SW 1271 (cell line): ENCODE measurements around the gene XKR7.
"Not testable (repeated sequence)": the region's sequence is repeated elsewhere in the genome, so short reads cannot be mapped to it uniquely, and the experiment has no call there.

ENCODE experiments used
- DNase-seq, 2 experiments: peaks; one replicate each; lab custom pipeline; 2025; lab: John Stamatoyannopoulos, UW

Gene XKR7

DNA sequence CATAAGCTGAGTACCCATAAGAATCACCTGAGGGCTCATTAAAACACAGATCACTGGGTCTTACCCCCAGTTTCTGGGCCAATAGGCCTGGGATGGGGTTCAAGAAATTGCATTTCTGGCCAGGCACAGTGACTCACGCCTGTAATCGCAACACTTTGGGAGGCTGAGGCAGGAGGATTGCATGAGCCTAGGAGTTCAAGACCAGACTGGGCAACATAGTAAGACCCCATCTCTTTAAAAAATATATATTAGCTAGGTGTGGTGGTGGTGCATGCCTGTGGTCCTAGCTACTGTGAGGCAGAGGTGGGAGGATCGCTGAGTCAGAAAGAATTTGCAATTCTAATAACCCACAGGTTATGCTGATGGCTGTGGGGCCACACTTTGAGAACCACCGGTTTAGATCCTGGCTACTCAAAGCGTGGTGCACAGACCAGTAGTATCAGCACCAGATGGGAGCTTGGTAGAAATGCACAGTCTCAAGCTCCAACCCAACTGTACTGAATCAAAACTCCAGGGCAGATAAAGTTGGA lies 44.3 kb downstream of the XKR7 start:
- DNase-seq: no peak

DNA sequence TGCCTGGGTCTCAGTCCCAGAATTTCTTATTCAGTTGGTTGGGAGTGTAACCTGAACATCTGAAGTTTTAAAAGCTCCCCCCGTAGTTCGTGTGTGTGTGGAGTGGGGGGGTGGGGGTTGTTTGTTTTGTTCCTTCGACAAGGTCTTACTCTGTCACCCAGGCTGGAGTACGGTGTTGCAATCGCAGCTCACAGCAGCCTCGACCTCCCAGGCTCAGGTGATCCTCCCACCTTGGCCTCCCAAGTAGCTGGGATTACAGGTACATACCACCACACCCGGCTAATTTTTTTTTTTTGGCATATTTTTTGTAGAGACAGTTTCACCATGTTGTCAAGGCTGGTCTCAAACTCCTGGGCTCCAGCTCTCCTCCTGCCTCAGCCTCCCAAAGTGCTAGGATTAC lies 45.4 kb downstream of the XKR7 start:
- no peak for DNase-seq

DNA sequence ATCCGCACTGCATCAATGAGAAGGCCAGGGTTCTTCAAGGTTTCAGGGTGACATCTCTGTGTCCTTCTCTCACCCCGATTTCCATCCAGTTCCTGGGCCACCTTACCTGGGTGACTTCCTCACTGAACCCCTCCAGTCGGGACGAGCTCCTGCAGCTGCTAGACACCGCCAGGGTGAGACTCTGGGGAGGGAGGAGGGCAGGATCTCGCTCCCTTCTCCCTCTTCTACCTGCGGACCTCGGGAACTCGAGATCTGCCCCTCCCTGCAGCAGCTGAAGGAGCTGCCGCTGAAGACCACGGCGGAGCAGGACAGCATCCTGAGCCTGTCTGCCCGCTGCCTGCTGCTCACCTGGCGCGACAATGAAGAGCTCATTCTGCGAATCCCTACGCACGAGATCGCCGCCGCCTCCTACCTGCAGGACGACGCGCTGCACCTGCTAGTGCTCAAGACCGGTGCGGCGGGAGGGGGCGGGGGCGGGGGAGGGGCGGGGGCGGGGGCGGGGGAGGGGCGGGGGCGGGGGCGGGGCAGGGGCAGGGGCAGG lies 49.8 kb downstream of the XKR7 start:
- DNase-seq: peak in 1 of 2 experiments; percentile 35

DNA sequence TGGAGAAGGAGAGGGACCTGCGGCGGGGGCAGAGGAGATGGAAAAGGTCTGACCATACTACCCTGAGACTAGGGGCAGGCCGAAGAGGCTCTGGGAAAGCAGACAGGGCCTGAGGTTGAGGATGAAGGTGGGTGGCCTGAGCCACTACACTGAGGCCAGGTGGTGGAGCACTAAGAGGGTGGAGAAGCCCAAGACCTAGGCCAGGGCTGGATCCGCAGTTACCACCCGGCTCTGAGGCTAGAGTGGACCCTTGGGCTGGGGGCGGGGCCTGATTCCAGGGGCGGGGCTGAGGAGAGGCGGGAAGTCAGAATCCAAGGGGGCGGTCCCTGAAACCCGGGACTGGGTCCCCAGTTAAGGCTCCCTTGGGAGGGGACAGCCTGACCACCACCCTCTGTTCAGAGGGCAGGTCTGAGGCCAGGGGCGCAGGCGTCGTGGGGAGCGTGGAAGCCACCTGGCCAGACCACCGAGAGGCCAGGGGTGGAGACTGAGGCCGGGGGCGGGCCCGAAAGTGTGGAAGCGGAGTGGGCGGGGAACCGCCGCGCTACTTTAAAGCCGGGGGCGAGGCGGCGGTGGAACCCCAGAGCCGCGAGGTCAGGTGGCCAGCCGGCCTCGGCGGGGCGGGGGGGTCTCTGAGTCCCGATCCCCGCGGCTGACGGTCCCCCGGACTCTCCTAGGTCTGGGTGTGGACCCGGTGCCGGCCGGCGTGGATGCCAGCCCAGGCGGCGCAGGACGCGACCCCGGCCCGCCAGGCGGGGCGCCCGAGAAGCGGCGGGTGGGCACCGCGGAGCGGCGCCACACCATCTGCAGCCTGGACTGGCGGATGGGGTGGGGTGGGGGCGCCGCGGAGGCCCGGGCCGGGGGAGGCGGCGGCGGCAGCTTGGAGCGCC lies 50.6 kb downstream of the XKR7 start:
- DNase-seq: peak; percentile 73 to 78

DNA sequence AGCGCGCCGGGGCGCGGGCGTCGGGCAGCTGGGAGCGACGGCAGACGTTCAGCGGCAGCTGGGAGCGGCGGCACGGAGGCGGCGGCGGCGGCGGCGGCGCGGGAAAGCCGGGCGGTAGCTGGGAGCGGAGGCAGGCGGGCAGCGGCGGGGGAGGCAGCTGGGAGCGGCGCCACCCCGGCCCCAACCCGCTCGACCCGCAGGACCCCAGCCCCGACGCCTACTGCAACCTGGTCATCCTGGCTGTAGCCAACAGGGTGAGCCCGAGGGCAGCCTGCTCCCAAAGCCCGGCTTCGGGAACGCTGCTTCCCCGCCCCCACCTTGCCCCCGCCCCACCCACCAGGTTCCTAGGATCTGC lies 51.2 kb downstream of the XKR7 start:
- peak in 1 of 2 experiments; percentile 41 for DNase-seq

DNA sequence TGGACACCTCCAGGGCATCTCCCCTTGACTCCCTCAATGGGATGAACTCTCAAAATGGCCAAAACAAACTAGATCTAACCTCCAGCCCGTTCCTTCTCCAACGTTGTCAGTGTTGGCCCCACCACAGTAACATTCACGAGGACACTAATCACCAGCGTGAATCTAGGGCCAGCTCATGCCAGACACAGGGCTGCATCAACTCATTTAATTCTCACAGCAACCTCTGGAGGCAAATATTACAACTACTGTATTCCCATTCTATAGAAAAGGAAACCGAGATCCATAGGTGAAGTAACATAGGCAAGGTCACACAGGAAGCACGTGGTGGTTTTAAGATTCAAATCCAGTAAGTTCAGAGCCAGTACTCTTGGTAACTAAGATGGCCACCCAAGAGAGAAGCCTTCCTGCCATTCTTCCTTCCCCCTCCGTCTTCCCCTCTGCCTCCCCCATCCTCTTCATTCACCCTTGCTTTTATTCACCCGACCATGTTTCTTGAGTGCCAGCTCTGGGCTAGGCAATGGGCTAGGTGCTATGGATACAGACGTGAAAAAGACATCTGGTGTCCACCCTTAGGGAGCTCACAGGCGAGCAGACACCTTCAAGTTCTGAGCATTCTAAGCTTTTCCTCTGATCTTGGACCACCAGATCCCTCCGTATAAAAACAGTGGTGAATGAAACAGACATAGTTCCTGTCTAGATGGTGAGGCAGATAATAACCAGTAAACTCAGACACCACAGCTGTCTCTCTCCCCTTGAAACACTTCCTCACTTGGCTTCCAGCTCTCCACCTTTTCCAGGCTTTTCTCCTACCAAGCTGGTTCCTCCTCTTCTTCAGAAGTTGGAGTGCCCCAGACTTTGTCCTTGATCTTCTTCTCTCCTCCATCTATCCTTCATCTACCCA lies 51.9 kb downstream of the XKR7 start:
- no peak for DNase-seq

DNA sequence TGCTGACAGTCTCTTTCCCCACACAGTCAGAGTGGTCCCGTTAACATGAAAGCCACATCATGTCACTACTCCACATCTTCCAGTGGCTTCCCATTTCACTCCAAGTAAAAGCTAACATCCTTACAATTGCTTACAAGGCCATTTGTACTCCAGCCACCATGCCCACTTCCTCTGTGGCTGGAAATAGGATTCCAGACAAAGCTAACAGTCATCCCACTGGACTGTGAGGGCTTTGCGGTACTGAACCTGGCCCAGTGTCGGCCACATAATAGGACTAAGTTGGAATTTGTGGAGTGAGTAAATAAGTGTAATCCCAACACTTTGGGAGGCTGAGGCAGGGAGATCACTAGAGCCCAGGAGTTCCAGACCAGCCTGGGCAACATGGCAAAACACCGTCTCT lies 53.1 kb downstream of the XKR7 start:
- no peak for DNase-seq

DNA sequence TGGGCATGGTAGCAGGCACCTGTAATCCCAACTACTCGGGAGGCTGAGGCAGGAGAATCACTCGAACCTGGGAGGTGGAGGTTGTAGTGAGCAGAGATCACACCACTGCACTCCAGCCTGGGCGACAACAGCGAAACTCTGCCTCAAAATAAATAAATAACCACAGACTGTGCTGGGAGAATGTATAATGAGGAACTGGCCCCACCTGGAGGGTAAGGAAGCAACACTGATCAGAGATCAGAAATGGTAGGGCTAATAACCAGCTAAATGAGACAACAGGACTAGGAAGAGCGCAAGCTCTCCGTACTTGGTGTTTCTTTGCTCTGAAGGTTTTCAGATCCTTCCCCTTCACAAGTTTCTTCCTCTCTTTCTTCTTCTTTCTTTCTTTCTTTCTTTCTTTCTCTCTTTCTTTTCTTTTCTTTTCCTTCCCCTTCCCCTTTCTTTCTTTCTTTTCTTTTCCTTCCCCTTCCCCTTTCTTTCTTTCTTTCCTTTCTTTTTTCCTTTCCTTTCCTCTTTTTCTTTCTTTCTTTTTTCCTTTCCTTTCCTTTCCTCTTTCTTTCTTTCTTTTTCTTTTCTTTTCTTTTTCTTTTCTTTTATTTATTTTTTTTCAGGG lies 56.8 kb downstream of the XKR7 start:
- no peak for DNase-seq

DNA sequence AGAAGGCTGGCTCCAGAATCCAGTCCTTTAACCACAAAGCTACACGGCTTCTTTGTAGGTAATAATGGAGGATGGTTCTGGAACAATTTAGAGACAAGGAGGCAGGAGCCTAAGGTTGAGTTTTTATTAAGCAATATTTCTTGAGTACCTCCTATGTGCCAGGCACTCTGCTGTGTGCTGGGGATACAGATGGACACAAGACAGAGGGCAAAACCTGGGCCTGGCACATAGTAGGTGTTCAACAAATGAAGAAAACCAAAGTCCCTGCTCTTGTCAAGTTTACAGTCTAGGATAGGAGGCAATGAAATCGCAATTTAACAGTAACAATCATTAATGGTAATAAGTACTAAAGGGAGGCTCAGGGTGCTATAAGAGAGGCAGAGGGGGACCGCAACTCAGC lies 59.7 kb downstream of the XKR7 start:
- DNase-seq: no peak

DNA sequence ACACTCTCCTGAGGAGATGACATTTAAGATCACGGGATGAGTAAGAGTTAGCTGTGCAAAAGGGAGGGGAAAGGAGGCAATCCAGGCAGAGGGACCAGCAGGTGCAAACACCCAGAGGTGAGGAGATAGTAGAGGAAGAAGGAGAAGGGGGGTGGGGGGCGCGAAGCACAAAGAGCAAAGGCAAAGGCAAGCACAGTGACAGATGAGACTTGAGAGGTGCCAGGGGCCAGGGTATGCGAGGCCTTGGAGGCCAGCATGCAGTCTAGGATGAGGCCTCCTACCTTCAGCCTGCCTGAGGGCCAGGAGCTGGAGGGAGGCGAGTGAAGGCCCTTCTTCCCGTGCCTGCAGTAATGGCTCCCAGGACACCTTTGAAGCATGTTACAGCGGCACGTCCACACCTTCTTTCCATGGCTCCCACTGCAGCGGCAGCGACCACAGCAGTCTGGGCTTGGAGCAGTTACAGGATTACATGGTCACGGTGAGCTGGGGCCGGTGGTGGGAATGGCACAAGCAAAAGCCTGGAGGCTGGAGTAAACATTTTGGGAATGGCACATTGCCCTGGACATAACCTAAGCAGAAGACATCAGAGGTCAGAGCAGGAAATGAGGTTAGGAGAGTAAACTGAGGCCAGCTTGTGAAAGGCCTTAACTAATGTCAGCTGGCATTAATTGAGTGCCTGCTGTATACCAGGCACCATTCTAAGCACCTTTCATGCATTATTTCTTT lies 60.9 kb downstream of the XKR7 start:
- no peak for DNase-seq

DNA sequence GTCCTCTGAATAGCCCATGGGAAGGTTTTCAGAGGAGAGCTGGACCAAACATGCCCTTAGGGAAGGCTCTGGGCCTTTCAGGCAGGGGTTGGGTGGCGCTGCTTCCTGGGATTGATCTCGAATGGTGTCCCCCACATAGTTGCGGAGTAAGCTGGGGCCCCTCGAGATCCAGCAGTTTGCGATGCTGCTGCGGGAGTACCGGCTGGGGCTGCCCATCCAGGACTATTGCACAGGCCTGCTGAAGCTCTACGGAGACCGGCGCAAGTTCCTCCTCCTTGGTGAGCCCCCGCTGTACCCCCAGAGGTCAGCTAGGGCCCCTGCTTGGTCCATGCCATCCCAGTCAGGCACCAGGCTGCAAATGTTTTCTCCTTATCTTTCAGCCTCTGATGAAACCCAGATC lies 61.6 kb downstream of the XKR7 start:
- DNase-seq: no peak

DNA sequence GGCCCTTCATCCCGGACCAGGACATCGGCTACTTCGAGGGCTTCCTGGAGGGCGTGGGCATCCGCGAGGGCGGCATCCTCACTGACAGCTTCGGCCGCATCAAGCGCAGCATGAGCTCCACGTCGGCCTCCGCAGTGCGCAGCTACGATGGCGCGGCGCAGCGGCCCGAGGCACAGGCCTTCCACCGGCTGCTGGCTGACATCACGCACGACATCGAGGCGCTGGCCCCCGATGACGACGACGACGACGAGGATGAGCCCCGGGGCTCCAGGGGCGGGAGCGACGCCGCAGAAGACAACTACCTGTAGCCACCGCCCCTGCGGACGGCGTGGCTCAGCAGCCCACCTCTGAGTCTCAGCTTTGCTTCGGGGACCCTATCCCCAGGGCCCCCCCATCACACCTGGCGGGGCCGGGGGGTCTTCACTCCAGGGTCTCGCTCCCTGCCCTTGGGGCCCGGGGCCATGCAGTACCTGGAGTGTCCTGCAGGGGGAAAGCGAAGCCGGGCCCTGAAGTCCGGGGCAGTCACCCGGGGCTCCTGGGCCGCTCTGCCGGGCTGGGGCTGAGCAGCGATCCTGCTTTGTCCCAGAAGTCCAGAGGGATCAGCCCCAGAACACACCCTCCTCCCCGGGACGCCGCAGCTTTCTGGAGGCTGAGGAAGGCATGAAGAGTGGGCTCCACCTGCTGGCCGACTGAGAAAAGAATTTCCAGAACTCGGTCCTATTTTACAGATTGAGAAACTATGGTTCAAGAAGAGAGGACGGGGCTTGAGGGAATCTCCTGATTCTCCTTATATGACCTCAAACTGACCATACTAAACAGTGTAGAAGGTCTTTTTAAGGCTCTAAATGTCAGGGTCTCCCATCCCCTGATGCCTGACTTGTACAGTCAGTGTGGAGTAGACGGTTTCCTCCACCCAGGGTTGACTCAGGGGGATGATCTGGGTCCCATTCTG lies 63.3 kb downstream of the XKR7 start:
- peak; percentile 90 to 91 for DNase-seq

DNA sequence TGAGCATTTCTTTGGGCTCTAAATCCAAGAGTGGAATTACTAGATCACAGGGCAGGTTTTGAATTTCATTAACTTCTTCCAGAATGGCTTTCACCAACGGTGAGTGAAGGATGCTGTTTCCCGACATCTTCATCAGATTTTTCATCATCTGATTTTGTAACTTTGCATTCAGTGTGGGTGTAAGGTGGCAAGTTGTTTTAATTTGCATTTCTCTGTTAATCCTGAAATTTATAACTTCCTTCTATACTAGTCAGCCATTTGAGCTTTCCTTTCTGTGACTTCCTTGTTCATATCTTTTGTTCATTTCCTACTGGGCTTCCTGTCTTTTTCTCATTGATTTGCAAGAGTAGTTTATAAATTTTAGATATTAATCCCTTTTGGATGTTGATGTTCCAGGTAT lies 65.4 kb downstream of the XKR7 start:
- DNase-seq: no peak

DNA sequence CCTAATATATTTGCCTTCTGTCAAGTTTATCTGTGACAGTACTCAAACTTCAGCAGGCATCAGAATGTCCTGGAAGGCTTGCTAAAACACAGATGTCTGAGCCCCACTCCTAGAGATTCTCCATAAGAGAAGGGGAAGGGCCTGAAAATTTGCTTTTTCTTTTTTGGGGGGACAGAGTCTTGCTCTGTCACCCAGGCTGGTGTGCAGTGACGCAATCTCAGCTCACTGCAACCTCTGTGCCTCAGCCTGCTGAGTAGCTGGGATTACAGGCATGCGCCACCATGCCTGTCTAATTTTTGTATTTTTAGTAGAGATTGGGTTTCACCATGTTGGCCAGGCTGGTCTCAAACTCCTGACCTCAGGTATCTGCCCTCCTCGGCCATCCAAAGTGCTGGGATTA lies 65.8 kb downstream of the XKR7 start:
- not testable (repeated sequence) for DNase-seq

DNA sequence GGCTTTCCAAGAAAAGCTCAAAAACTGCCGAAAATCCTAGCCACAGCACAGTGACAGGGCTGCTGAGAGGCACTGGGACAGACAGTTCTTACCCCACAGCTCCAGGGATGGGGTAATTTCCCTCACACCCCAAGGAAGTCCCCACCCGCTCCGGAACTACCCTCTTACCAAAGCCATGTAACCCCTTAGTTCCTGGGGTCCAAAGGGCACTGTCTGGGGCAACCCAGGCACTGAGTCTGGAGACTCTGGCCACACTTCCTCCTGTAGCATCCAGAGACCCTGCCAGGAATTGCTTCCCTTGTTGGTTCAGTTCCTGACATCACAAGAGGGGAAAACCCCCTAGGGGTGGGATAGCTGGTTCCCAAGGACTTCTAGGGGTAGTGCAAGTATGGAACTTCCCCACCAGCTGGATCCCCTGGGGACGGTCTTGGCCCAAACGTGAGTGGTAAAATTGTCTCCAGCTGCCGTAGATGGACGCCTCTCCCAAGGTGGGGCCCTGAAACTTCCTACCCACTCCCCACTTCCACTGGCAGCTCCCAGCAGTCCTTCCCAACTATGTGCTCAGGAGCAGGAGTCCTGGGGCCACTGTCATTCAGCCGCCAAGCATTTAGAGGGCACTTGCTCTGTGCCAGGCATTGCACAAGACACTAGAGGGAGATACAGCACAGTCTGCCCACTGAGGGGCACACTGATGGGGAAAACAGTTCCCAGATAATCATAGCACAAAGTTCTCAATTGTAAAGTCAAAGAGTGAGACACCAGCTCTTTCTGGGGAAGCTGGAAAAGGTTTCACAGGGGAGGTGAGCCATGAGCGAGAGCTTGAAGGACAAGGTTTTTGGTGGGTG lies 66.9 kb downstream of the XKR7 start:
- no peak for DNase-seq

DNA sequence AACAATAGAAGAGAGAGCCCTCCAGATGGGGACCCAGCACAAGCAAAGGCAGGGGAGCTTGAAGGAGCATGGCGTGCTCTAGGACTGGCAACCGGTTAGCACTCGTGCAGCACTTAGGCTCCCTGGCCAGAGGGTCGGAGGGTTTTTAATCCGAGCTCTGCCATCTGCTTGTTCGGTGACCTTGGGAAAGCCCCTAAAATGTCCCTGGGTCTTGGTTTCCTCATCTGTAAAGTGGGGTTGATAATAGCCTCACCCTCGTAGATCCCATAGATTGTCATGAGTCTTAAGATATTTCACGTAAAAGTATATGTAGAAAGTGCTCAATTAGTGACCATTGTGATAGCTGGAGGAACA lies 67.5 kb downstream of the XKR7 start:
- no peak for DNase-seq

DNA sequence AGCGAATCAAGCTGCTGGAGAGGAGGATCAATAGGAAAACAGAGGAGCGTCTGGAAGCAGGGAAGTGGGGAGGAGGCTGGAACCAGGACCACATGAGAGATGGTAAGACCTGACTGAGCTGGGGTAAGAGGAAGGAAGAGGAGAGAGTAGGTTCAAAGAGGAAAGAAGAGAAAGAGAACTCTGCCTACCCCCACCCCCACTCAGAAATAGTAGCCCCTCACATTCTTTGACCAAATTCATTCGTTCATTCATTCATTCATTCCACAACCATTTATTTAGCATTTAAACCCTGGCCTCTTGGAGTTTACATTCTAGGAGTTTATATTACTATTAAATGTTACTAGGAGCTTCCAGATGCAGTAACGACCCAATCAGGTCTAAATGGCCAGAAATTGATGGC lies 68.3 kb downstream of the XKR7 start:
- no peak for DNase-seq

DNA sequence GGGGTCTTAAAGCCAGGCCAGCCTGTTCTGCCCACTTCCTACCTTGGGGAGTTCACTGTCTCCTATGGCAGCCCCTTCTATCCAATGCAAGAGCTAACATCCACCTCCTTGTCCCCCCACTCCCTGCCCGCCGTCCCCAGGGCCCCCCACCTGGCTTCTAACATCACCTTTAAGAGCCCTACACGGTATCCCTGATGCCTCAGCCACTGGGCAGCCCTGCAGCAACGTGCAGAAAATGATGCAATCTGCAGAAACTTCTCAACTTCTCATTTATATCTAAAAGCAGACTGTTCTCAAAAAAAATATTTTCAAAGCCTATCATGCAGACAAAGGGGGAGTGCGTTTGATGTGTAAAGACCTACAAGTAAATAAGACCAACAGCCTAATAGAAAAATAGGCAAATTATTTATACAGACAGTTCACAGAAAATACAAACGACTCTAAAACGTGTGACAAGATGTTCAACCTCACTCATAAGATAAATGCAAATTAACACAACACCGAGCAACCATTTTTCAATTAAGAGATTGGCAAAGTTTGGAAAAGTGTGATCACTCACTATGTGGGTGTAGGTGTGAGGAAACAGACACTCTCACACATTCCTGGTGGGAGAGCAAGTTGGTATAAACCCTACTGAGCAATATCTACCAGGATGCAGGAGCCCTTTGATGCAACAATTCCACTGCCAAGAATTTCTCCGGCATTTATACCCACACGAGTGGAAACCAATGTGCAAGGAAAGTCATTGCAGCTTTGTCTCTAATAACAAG lies 69.0 kb downstream of the XKR7 start:
- no peak for DNase-seq

DNA sequence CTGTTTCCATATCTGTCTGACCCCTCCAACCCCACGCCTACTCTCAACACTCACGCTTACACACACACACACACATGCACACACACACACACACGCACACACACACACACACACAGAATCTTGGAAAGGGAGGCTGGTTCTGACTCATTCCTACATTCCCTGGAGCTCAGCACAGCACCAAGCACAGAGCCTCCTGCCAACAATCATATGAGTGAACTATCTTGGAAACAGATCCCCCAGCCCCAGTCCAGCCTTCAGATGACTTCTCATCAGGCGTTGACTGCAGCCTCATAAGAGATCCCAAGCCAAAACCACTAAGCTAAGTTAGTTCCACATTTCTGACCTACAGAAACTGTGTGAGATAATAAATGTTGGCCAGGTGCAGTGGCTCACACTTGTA lies 70.0 kb downstream of the XKR7 start:
- DNase-seq: no peak
